Fibroblast of pulmonary artery (primary cell): ENCODE measurements around the gene CELSR2.

Experiments
- DNase-seq: peaks from one replicate; pipeline ENCODE4 v3.0.0-alpha.2; 2010; ENCODE audit warnings: low read depth
- H3K4me3 ChIP-seq: replicated peaks from 2 replicates; pipeline ENCODE4 v1.5.1; 2011; ENCODE audit warnings: low read depth, mild to moderate bottlenecking, control low read depth, low read length, moderate library complexity
- CTCF ChIP-seq: IDR thresholded peaks from 2 replicates; pipeline ENCODE4 v1.5.1; 2011; ENCODE audit warnings: mild to moderate bottlenecking, control low read depth, low read length, inconsistent platforms; ENCODE audit errors: missing control alignments

CELSR2 gene

GRCh38 chr1:109246141-109246551 lies 3.2 kb upstream of the CELSR2 start:
- H3K4me3 ChIP-seq: no peak overlapping the region
- DNase-seq: no peak
- TF ChIP-seq CTCF: no peak

GRCh38 chr1:109247401-109248365 lies 1.7 kb upstream of the CELSR2 start:
- no peak for TF ChIP-seq CTCF

GRCh38 chr1:109248444-109248796 lies 919 bp upstream of the CELSR2 start:
- no peak overlapping the region for H3K4me3 ChIP-seq
- DNase-seq: no peak
- TF ChIP-seq CTCF: no peak

More at GRCh38 chr1:109247401-109248365, 1.7 kb upstream of the CELSR2 start:
- no peak overlapping the region for H3K4me3 ChIP-seq
- no peak for DNase-seq

- H3K4me3 ChIP-seq: peak overlapping the region; percentile 31
- DNase-seq: no peak
- TF ChIP-seq CTCF: no peak
These were observed 489 bp downstream of the CELSR2 start for GRCh38 chr1:109249654-109250401.

- TF ChIP-seq CTCF: no peak
- no peak for DNase-seq
- H3K4me3 ChIP-seq: no peak overlapping the region
These were observed 1.3 kb downstream of the CELSR2 start for GRCh38 chr1:109250454-109251276.

- no peak overlapping the region for H3K4me3 ChIP-seq
- TF ChIP-seq CTCF: no peak
- DNase-seq: no peak
These were observed 2.2 kb downstream of the CELSR2 start for GRCh38 chr1:109251277-109252166.
